H1 (cell line): Measurements from ENCODE around the gene ZBTB46. TPM values are rescaled to one million over a fixed set of nuclear protein-coding genes. Genes with fewer than 3 reads are reported as not detected.

ENCODE experiments used
- ASH2L ChIP-seq: fragments of 200-600, 300-600 bp; sonication (generic); IDR thresholded peaks from one replicate; pipeline ENCODE4 v1.7.1; 2017; ENCODE audit warnings: low read length
- BCL11A ChIP-seq, 2 experiments: IDR thresholded peaks; one replicate each; pipeline ENCODE4 v1.6.1; 2011; ENCODE audit warnings: low read depth in 2 of 2, low read length in 2 of 2, mild to moderate bottlenecking in 2 of 2
- CBX5 ChIP-seq: fragments of 300-800, 300-1000 bp; sonication (generic); IDR thresholded peaks from 2 replicates; pipeline ENCODE4 v1.7.1; 2016; ENCODE audit warnings: antibody characterized with exemption, low read length, low read depth
- CEBPB ChIP-seq: IDR thresholded peaks from 2 replicates; pipeline ENCODE4 v1.6.1; 2012; ENCODE audit warnings: low read depth, low read length
- CTBP2 ChIP-seq: IDR thresholded peaks from 2 replicates; pipeline ENCODE4 v1.7.0; 2011; ENCODE audit warnings: borderline replicate concordance, mild to moderate bottlenecking, moderate library complexity, mixed read lengths, low read length; ENCODE audit not compliant: insufficient read depth, insufficient read length
- JUN ChIP-seq: IDR thresholded peaks from 2 replicates; pipeline ENCODE4 v1.6.1; 2011; ENCODE audit warnings: low read depth, mild to moderate bottlenecking, improper control_type of control experiment, low read length
- NANOG ChIP-seq: IDR thresholded peaks from 2 replicates; pipeline ENCODE4 v1.6.1; 2011; ENCODE audit warnings: low read length, low read depth, mild to moderate bottlenecking, inconsistent platforms; ENCODE audit not compliant: insufficient read depth, poor library complexity, severe bottlenecking
- polyA plus RNA-seq, 7 experiments: library from polyadenylated mRNA; depleted of rRNA in 3 of 7; stranded (reverse) in 5 of 7; unstranded in 2 of 7; fragments of >200 nt in 5 of 7; fragments of 200-250 nt in 2 of 7; gene quantifications; 1 replicate in 5 of 7; 2 replicates in 1 of 7; 4 replicates in 1 of 7; pipeline versions ENCODE4 v1.2.1 to v1.2.3, GENCODE V29; 2011 to 2013; ENCODE audit warnings: missing spikeins in 2 of 7, mixed read lengths in 2 of 7
- total RNA-seq: library from RNA; stranded (reverse); fragmentation: NEBNext Ultra II Directional; extraction: Animal tissue kit (Norgen Biotek cat#: 25700); gene quantifications from 2 replicates; pipeline ENCODE4 v1.2.1, GENCODE V29; 2021
- TF ChIP-seq, protein P1 (sequence below): fragments of 300-600 bp; sonication (generic); IDR thresholded peaks from 2 replicates; pipeline ENCODE4 v1.7.1; 2012; ENCODE audit warnings: low read length, moderate library complexity, mild to moderate bottlenecking, inconsistent platforms; ENCODE audit not compliant: insufficient replicate concordance
- TF ChIP-seq, protein P2 (sequence below): IDR thresholded peaks from 2 replicates; pipeline ENCODE4 v1.6.1; 2012; ENCODE audit warnings: inconsistent platforms

ZBTB46 gene
- total and polyA plus RNA-seq, 2 of the 8 experiments (the other 6 are each of a cell fraction or from before 2014, with no cell fraction given), result 6.4 to 22.4 TPM

DNA sequence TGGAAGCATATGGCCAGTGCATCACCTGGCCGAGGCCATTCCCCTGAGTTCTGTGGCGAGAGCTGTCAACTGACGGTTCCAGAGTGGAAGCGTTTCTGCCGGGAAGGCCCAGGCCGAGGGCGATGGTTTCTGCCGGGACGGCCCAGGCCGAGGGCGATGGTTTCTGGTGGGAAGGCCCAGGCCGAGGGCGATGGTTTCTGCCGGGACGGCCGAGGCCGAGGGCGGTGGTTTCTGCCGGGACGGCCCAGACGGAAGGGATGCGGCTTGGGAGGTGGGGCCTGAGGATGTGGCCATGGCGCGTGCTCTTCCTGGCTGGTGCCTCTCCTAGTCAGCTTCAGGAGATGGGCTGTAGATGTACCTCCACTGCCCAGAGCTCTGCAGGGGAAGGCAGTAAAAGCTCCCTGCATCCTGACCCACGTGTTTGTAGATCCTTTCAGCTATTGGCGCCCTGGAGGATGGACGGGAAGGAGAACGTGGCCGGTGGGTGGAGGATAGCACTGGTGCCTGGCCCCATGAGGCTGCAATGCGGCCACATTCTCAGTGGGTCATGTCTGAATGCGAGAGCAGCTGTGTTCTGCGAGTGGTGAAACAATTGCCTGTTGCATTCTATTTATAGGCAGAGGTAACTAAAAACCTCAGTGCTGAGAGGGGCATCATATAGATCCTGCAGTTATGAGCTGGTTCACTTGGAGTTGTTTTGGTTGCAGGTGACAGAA is 46.8 kb upstream of the ZBTB46 start (continued):
- TF ChIP-seq, protein P1, sequence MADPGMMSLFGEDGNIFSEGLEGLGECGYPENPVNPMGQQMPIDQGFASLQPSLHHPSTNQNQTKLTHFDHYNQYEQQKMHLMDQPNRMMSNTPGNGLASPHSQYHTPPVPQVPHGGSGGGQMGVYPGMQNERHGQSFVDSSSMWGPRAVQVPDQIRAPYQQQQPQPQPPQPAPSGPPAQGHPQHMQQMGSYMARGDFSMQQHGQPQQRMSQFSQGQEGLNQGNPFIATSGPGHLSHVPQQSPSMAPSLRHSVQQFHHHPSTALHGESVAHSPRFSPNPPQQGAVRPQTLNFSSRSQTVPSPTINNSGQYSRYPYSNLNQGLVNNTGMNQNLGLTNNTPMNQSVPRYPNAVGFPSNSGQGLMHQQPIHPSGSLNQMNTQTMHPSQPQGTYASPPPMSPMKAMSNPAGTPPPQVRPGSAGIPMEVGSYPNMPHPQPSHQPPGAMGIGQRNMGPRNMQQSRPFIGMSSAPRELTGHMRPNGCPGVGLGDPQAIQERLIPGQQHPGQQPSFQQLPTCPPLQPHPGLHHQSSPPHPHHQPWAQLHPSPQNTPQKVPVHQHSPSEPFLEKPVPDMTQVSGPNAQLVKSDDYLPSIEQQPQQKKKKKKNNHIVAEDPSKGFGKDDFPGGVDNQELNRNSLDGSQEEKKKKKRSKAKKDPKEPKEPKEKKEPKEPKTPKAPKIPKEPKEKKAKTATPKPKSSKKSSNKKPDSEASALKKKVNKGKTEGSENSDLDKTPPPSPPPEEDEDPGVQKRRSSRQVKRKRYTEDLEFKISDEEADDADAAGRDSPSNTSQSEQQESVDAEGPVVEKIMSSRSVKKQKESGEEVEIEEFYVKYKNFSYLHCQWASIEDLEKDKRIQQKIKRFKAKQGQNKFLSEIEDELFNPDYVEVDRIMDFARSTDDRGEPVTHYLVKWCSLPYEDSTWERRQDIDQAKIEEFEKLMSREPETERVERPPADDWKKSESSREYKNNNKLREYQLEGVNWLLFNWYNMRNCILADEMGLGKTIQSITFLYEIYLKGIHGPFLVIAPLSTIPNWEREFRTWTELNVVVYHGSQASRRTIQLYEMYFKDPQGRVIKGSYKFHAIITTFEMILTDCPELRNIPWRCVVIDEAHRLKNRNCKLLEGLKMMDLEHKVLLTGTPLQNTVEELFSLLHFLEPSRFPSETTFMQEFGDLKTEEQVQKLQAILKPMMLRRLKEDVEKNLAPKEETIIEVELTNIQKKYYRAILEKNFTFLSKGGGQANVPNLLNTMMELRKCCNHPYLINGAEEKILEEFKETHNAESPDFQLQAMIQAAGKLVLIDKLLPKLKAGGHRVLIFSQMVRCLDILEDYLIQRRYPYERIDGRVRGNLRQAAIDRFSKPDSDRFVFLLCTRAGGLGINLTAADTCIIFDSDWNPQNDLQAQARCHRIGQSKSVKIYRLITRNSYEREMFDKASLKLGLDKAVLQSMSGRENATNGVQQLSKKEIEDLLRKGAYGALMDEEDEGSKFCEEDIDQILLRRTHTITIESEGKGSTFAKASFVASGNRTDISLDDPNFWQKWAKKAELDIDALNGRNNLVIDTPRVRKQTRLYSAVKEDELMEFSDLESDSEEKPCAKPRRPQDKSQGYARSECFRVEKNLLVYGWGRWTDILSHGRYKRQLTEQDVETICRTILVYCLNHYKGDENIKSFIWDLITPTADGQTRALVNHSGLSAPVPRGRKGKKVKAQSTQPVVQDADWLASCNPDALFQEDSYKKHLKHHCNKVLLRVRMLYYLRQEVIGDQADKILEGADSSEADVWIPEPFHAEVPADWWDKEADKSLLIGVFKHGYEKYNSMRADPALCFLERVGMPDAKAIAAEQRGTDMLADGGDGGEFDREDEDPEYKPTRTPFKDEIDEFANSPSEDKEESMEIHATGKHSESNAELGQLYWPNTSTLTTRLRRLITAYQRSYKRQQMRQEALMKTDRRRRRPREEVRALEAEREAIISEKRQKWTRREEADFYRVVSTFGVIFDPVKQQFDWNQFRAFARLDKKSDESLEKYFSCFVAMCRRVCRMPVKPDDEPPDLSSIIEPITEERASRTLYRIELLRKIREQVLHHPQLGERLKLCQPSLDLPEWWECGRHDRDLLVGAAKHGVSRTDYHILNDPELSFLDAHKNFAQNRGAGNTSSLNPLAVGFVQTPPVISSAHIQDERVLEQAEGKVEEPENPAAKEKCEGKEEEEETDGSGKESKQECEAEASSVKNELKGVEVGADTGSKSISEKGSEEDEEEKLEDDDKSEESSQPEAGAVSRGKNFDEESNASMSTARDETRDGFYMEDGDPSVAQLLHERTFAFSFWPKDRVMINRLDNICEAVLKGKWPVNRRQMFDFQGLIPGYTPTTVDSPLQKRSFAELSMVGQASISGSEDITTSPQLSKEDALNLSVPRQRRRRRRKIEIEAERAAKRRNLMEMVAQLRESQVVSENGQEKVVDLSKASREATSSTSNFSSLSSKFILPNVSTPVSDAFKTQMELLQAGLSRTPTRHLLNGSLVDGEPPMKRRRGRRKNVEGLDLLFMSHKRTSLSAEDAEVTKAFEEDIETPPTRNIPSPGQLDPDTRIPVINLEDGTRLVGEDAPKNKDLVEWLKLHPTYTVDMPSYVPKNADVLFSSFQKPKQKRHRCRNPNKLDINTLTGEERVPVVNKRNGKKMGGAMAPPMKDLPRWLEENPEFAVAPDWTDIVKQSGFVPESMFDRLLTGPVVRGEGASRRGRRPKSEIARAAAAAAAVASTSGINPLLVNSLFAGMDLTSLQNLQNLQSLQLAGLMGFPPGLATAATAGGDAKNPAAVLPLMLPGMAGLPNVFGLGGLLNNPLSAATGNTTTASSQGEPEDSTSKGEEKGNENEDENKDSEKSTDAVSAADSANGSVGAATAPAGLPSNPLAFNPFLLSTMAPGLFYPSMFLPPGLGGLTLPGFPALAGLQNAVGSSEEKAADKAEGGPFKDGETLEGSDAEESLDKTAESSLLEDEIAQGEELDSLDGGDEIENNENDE, result no peak
- TF ChIP-seq BCL11A (IDR thresholded peaks at IDR 0.05; ENCODE audit: low read depth in 2 of 2, low read length in 2 of 2), result no peak
- TF ChIP-seq NANOG, result no peak
- TF ChIP-seq CBX5, result no peak
- TF ChIP-seq CTBP2, result no peak
- no peak for TF ChIP-seq CEBPB
- TF ChIP-seq, protein P2, sequence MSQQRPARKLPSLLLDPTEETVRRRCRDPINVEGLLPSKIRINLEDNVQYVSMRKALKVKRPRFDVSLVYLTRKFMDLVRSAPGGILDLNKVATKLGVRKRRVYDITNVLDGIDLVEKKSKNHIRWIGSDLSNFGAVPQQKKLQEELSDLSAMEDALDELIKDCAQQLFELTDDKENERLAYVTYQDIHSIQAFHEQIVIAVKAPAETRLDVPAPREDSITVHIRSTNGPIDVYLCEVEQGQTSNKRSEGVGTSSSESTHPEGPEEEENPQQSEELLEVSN, result no peak
- TF ChIP-seq JUN, result no peak
- TF ChIP-seq ASH2L, result no peak
